Right lobe of liver (tissue), 4 donors: Measurements from ENCODE around the gene SEC14L1.

Experiments
- CTCF ChIP-seq, 4 donors: fragments of 200-600 bp in 3 of 4; fragments of 450-650 bp in 1 of 4; IDR thresholded peaks; one replicate each; pipeline versions ENCODE4 v1.5.1 to v1.8.0; 2016 to 2022; ENCODE audit warnings: antibody characterized with exemption in 4 of 4, mild to moderate bottlenecking in 2 of 4
- POLR2A ChIP-seq: fragments of 450-650 bp; IDR thresholded peaks from one replicate; pipeline ENCODE4 v1.6.1; 2017; ENCODE audit warnings: antibody characterized with exemption, mild to moderate bottlenecking
- donor health status: DM: no; HTN: no; CAD: no.
- donor health status: DM: no; HTN: no; CAD: no.
- donor health status: DM: no; HTN: yes; CAD: no.

DNA sequence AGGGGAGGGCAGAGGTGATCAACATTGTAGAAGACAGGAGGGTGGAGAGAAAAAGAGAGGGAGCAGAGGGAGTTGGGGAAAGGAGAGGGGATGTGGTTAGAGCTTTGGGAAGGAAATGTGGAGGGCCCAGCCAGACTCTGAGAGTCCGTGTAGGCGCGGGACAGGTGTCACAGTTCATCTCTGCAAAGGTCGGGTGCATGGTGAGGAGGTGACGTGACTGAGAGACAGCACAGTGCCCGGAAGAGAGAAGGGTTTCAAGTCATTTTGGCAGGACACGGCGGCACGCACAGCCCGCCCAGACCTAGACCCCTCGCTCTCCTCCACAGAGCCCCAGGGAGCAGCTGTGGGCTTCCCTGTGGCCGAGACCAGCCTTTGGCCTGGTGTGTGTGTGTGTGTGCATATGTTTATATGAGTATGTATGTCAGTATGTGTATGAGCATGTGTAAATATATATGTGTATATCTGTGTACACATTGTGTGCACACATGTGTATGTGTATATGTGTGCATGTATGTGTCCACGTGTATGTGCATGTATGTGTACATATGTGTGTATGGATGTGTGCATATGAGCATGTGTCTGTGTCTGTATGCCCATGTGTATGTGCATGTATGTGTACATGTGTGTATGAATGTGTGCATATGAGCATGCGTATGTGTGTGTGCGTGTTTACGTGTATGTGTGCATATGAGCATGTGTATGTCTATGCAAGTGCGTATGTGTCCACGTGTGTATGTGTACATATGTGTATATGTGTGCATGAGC is 104.6 kb downstream of the SEC14L1 start:
- TF ChIP-seq CTCF (IDR thresholded peaks at IDR 0.05) (no peak), POLR2A (no peak)
